WI38 (cell line): ENCODE measurements around the gene RANBP9.

Source experiments
- H3K4me3 ChIP-seq: 2 replicates; pipeline ENCODE4 v1.5.1; 2011; ENCODE audit warnings: low read depth, mild to moderate bottlenecking, control low read depth, low read length
- TF ChIP-seq, protein P1 (sequence below): IDR thresholded peaks from 2 replicates; pipeline ENCODE4 v1.5.1; 2012; ENCODE audit warnings: low read depth, mild to moderate bottlenecking, control low read depth, low read length

The RANBP9 gene

DNA sequence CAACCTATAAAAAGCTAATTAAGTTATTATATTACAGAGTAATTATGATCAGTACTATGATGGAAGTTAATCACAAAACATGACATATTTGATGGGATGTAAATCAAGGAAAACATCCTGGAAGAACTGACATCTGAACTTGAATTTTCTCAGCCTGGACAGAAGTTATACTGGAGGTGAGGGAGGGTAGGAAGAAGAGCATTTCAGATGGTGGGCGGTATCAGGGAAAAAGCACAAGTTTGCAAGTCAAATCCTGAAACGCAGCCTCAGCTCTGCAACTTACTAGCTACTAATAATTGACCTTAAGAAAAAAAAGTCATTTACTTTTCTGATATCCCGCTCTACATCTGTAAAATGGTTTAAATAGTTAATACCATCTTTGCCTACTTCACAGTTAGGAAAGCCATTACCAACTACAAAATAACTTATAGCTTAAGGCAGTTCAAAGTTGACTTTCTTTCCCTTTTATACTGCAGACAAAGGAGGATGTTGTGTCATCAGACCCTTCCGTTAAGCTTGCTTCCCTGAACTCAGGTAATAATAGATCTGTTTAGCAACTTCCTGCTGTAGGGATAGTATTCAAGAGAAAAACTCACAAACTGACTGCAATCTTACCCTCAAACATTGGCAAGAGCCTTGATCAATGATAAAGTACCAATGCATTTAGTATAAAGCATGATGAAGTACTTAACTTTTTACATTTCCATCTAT lies 75.5 kb downstream of the RANBP9 start:
- TF ChIP-seq, protein P1, sequence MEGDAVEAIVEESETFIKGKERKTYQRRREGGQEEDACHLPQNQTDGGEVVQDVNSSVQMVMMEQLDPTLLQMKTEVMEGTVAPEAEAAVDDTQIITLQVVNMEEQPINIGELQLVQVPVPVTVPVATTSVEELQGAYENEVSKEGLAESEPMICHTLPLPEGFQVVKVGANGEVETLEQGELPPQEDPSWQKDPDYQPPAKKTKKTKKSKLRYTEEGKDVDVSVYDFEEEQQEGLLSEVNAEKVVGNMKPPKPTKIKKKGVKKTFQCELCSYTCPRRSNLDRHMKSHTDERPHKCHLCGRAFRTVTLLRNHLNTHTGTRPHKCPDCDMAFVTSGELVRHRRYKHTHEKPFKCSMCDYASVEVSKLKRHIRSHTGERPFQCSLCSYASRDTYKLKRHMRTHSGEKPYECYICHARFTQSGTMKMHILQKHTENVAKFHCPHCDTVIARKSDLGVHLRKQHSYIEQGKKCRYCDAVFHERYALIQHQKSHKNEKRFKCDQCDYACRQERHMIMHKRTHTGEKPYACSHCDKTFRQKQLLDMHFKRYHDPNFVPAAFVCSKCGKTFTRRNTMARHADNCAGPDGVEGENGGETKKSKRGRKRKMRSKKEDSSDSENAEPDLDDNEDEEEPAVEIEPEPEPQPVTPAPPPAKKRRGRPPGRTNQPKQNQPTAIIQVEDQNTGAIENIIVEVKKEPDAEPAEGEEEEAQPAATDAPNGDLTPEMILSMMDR: no peak
- no peak overlapping the region for H3K4me3 ChIP-seq

DNA sequence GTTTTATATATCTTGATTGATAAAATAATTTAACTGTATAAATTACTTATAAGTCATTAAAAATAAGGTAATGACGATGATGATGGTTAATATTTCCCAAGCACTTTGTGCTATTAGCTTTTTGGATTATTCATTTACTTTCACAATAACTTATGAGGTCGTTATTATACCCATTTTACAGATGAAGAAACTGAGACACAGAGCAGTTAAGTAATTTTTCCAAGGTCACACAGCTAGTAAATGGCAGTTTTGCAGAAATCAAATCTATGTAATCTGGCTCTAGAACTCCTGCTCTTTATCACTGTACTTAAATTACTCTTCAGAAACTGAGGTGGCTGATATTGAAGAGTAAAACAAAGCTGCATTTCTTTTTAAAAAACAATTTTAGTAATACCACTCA lies 78.3 kb downstream of the RANBP9 start:
- TF ChIP-seq, protein P1: no peak
- no peak overlapping the region for H3K4me3 ChIP-seq

DNA sequence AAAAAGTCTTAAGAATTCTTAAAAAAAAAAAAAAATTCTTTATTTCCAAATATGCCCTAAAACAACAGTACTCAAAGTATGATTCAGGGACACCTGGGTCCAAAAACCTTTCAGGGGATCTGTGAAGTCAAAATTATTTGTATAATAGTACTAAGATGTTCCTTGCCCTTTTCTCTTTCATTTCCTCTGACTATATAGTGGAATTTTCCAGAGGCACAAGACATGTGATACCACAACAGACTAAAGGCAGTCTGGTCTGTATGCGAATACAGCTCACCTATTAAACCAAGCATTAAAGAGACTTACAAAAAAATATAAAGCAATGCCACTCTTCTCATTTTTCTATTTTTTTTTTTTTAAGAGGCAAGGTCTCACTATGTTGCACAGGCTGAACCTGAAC lies 81.1 kb downstream of the RANBP9 start:
- no peak overlapping the region for H3K4me3 ChIP-seq
- TF ChIP-seq, protein P1: no peak

DNA sequence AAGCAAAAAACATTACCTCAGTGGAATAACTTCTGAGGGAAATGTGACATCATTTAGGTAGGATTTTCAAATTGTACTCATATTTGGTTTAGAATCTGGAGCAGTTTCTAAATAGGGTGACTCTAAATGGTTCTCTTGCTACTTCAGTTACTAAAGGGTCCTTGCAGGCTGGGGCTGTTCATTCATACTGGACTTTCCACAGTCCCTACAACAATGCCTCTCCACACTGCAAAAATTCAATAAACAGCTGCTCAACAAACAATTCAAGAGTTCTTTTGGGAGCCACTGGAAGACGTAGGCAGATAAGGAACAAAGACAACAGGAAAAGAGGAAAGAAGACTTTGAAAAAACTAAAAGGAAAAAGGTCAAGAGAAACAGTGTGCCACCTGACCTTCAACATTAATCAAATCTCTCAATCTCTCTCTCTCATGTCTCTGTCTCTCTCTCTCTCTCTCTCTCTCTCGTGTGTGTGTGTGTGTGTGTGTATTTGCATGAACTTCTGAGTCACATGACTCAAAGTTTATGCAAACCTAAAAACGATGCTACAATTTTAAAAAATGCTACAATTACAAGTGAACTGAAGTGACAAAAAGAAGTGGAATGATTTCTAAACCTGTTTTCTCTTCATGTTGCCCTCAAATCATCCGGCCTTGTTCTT lies 82.0 kb downstream of the RANBP9 start:
- no peak overlapping the region for H3K4me3 ChIP-seq
- TF ChIP-seq, protein P1: no peak

DNA sequence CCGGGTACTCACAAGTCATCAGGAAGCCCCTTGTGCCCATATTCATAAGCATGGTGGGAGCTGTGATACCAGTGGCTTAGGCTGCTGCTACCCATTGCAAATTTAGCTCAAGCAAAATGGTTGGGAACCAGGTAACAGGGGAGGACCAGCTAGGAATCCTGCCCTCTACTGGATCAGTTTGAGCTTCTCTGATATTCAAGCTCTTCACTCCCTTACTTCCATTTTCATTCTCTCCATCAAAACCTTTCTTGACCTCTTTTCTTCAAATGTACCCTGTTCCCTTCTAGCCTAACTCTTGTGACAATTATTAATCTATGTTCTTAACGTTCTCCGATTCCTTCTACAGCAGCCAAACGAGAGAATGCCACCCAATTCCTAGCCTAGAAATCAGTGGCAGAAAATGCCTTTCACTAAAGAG lies 86.8 kb downstream of the RANBP9 start:
- TF ChIP-seq, protein P1: peak; percentile 36; the same call in 1 of the 2 replicates

DNA sequence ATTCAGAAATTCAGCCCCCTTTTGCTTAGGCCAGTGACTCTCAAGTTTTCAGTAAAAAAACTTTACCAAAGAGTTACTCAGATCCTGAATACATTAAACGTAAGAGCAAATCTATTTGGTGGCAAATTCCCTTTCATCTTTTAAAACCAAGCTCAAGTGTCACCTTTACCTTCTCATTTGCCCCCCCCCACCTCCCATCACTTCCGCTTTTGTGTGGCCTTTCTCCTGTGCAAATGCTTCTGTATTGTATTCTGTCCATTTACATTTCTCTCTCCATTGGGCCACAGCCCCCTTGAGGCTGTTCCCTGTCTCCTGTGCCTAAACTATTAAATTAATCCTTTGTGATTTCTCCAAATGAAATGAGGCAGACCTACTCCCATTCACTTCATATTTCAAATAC lies 94.6 kb downstream of the RANBP9 start:
- H3K4me3 ChIP-seq: no peak overlapping the region
- TF ChIP-seq, protein P1: no peak

More for the DNA sequence above, 86.8 kb downstream of the RANBP9 start:
- H3K4me3 ChIP-seq: no peak overlapping the region

DNA sequence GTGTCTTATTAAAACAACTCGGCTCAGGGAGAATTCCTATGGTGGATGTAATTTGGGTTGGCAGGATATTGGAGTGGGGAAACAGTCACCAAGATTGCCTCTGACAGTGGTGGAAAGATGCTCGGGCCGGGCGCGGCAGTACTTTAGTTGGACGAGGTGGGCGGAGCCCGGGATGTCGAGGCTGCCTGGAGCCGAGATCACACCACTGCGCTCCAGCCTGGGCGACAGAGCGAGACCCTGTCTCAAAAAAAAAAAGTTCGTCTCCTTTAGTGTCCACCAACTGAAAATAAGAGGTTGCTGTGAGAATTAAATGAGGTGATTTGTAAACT lies 95.9 kb downstream of the RANBP9 start:
- TF ChIP-seq, protein P1: no peak
- H3K4me3 ChIP-seq: peak overlapping the region; percentile 99
